IPS-15b (cell line): ENCODE measurements around the gene GJD2.
A peak's percentile ranks its signal among the peaks of the same experiment; 100 is the strongest.

ENCODE experiments used
- H3K27me3 ChIP-seq: one replicate; pipeline ENCODE4 v1.6.1; 2013; ENCODE audit warnings: low read length; ENCODE audit not compliant: control insufficient read depth, insufficient read depth
- H3K36me3 ChIP-seq: one replicate; pipeline ENCODE4 v1.6.1; 2013; ENCODE audit warnings: low read length; ENCODE audit not compliant: control insufficient read depth, insufficient read depth
- H3K4me1 ChIP-seq: one replicate; pipeline ENCODE4 v1.6.1; 2013; ENCODE audit warnings: mild to moderate bottlenecking, low read length; ENCODE audit not compliant: control insufficient read depth, insufficient read depth
- H3K4me3 ChIP-seq: one replicate; pipeline ENCODE4 v1.5.1; 2013; ENCODE audit warnings: low read depth, low read length
- H3K9ac ChIP-seq: one replicate; pipeline ENCODE4 v1.6.1; 2013; ENCODE audit warnings: low read depth, mild to moderate bottlenecking, low read length
- H3K9me3 ChIP-seq: one replicate; pipeline ENCODE4 v1.6.1; 2013; ENCODE audit warnings: mild to moderate bottlenecking, low read length; ENCODE audit not compliant: control insufficient read depth, insufficient read depth

Gene GJD2

DNA sequence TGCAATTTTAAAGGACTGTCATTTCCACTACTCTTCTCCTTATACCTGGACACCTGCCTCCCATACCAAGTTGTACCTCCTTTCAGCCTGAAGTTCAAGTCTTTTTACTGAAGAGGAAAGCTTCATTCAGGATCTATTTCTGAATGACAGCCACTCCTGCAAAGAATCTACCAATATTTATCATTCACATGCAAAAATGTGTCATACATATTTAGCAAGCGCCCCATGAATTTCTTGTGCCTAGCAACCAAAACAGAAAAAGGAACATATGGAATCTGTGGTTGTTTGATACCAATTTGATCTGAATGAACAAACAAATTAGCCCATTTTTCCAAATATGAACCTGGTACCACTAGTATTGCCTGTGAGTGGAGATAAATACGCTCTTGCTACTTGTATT is 16.8 kb downstream of the GJD2 start:
- H3K9me3 ChIP-seq: no peaks in the 10 kb centered on the region
- H3K4me1 ChIP-seq: no peaks in the 10 kb centered on the region
- H3K27me3 ChIP-seq: no peaks in the 10 kb centered on the region
- no peaks in the 10 kb centered on the region for H3K36me3 ChIP-seq
- no peak overlapping the region for H3K4me3 ChIP-seq
- no peak overlapping the region for H3K9ac ChIP-seq

DNA sequence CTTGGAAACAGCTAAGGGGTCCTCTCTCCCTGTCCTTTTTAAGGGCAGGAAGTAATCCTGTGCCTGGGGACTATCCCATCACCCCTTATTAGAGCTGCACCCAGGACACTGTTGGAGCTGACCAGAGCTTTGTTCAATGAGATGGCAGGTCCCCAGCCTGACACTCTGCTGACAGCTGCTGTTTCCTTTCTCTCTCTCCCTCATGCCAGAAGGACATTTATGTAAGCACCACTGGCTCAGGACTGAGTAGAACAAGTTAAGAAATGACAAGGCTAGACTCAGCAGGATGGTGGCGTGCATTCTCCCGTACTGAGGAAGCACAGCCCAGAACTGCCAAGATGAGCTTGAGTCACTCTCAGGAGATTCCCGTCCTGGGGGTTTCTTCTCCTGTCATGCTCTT is 17.3 kb downstream of the GJD2 start:
- Histone ChIP-seq H3K9me3 (no peaks in the 10 kb centered on the region), H3K27me3 (no peaks in the 10 kb centered on the region), H3K4me3 (no peak overlapping the region), H3K4me1 (no peaks in the 10 kb centered on the region), H3K36me3 (no peaks in the 10 kb centered on the region), H3K9ac (no peak overlapping the region)

DNA sequence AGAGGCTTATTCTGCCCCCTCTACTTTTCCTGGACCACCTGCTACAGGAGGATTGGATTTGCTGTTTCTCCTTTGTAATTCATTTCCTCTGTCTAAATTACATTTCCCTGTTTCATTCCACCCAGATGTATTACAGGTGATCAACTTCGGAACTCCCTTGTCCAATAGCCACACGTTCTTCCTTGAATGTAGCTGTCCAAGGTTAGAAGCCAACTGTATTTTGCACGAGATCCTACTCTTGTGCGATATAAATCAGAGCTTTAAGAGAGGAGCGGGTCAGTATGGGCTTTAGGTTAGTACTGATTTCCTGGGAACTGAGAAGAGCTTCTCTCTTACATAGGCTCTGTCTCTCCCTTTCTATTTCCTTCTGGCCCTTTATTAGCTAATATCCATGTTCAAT is 20.5 kb downstream of the GJD2 start:
- H3K27me3 ChIP-seq: no peaks in the 10 kb centered on the region
- no peak overlapping the region for H3K9ac ChIP-seq

DNA sequence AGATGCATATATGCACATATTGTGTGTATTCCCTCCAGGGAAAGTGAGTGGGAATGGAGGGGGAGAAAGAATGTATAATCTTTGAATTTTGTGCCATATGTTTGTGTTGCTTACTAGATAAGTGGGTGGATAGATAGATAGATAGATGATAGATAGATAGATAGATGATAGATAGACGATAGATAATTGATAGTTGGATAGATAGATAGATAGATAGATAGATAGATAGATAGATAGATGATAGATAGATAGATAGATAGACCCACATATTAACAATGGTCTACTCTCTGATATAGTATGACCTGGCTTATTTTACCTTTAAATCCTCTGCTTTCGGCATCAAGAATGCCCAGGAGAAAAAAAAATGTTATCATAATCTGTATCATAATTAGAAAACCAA is 21.2 kb downstream of the GJD2 start:
- no peaks in the 10 kb centered on the region for H3K27me3 ChIP-seq
- no peaks in the 10 kb centered on the region for H3K36me3 ChIP-seq
- H3K9me3 ChIP-seq: no peaks in the 10 kb centered on the region
- H3K9ac ChIP-seq: no peak overlapping the region
- no peak overlapping the region for H3K4me3 ChIP-seq
- H3K4me1 ChIP-seq: peaks cover 7% of the 10 kb centered on the region

More for the DNA sequence above, 20.5 kb downstream of the GJD2 start:
- Histone ChIP-seq H3K4me1 (no peaks in the 10 kb centered on the region), H3K9me3 (no peaks in the 10 kb centered on the region), H3K36me3 (no peaks in the 10 kb centered on the region), H3K4me3 (no peak overlapping the region)

DNA sequence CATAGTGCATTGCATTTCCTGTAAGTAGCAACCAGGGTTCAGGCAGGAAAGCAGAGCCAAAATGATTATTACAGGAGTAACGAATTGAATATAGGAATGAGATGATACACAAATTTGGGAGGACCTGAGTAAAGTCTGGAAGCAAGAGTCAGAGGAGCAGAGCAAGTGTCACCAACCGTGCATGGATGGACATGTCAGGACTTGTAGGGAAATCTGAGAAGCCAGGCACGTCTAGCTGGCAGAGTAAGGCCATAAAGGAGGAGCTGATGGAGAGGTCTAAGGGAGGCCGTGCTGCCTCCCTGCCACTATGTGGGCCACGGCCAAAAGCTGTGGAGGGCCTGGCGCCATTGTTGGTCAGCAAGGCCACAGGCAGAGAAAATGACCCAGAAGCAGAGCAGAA is 22.4 kb downstream of the GJD2 start:
- no peaks in the 10 kb centered on the region for H3K27me3 ChIP-seq
- peaks cover 7% of the 10 kb centered on the region for H3K4me1 ChIP-seq
- H3K9me3 ChIP-seq: no peaks in the 10 kb centered on the region
- no peak overlapping the region for H3K4me3 ChIP-seq
- no peak overlapping the region for H3K9ac ChIP-seq
- no peaks in the 10 kb centered on the region for H3K36me3 ChIP-seq

DNA sequence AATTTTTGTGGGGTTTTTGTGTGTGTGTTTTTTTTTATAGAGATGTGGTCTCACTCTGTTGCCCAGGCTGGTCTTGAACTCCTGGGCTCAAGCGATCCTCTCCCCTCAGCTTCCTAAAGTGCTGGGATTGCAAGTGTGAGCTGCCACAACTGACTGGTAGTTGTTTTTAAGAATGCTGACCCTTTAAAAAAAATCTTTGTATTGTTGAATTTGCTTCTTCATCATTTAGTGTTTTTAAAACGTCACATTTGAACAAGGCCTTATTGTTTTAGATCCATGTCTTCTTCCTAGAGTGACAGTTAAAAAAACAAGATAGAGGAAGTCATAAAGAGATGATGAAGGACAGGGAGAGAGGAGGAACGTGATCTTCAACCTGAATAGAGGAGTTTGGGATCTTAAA is 24.1 kb downstream of the GJD2 start:
- Histone ChIP-seq H3K9me3 (no peaks in the 10 kb centered on the region), H3K4me3 (no peak overlapping the region), H3K27me3 (no peaks in the 10 kb centered on the region), H3K36me3 (no peaks in the 10 kb centered on the region), H3K9ac (no peak overlapping the region), H3K4me1 (peaks cover 7% of the 10 kb centered on the region)

DNA sequence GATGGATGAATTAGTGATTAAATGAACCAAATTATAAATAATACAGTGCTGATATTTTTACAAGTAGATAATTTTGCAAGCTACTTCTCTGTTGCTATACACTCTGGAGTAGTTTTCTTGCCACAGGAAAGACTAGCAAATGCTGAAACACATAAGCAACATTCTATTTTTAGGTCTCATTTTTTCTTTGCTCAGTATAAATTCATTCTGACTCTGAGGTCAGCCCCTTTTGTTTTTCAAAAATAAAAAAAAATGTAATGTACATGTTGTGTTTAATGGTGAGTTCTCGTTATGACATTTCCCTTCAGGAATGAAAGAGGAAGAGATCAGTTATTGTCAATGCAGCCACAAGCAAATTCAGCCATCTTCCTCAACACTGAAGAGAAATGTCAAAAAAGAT is 24.9 kb downstream of the GJD2 start:
- no peak overlapping the region for H3K4me3 ChIP-seq
- no peaks in the 10 kb centered on the region for H3K27me3 ChIP-seq
- peaks cover 7% of the 10 kb centered on the region for H3K4me1 ChIP-seq
- no peaks in the 10 kb centered on the region for H3K9me3 ChIP-seq
- H3K9ac ChIP-seq: no peak overlapping the region
- H3K36me3 ChIP-seq: no peaks in the 10 kb centered on the region

DNA sequence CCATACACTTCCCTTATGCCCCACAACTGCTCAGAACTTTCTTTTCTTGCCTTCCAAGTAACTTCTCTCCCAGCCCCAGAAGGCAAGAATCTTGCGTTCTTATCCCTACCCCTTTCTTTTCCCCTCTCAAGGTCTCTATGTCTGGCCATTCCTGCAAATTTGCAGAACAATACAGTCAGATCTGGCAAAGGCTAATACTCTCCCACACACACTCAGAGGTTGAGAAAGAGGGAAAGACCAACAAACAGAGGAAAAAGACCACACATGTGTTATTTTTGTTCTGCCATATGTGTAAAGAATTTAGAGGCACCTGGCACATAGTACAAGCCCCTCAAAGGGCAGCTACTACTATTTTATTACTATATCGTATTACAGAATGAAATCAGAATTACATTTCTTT is 25.7 kb downstream of the GJD2 start:
- H3K36me3 ChIP-seq: no peaks in the 10 kb centered on the region
- no peak overlapping the region for H3K9ac ChIP-seq
- H3K27me3 ChIP-seq: no peaks in the 10 kb centered on the region
- no peak overlapping the region for H3K4me3 ChIP-seq
- peaks cover 7% of the 10 kb centered on the region for H3K4me1 ChIP-seq
- H3K9me3 ChIP-seq: no peaks in the 10 kb centered on the region

DNA sequence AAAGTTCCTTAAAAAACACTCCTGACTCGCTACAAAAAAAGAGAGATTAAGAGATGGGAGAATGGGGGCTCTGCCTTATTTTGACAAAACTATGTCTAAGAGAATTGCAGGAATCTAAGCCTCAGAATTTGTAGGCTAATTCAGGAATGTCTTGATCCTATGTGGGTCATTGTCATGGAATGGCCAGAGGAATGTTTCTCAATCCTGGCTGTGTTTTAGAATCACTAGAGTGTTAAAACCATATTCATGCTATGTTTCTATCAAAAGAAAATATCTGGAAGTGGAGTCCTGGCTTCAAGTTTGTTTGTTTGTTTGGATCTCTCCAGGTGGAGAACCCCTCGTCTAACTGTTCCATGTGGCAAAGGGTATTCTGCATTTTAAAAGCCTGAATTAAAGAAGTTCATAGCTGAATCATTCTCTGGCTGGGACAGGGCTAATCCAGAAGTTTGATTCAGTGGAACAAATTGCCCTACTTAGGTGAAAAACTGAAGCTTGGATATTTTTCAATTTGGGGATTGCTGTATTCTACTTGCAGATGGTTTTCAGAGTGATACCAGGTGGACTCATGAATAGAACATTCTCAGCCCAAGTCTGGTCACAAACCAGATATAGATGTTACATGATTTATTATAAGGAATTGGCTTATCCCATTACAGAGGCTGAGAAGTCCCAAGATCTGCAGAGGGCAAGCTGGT is 28.2 kb downstream of the GJD2 start:
- H3K27me3 ChIP-seq: peaks cover 6% of the 10 kb centered on the region
- no peak overlapping the region for H3K4me3 ChIP-seq
- no peak overlapping the region for H3K9ac ChIP-seq
- no peaks in the 10 kb centered on the region for H3K36me3 ChIP-seq
- peaks cover 7% of the 10 kb centered on the region for H3K4me1 ChIP-seq
- H3K9me3 ChIP-seq: no peaks in the 10 kb centered on the region

DNA sequence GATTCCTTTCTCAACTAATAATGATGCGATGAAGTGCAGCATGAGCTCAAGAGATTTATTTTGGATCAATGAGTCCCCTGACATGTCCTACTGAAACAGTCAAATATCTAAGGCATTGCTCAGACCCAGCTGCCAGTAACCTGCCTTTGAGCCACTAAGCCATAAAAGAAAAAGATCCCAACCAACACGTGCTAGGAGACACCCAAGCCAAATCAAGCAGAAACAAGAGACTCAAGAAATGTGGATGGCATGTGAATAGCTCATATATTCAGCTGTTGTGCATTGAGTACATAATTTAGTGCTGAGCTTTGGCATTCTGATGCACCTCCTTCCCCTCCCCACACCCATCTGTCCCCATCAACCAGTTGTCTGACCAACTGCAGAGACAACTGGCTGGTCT is 29.2 kb downstream of the GJD2 start:
- peaks cover 6% of the 10 kb centered on the region for H3K27me3 ChIP-seq
- H3K36me3 ChIP-seq: no peaks in the 10 kb centered on the region
- no peak overlapping the region for H3K9ac ChIP-seq
- H3K4me1 ChIP-seq: peaks cover 7% of the 10 kb centered on the region
- no peak overlapping the region for H3K4me3 ChIP-seq
- H3K9me3 ChIP-seq: no peaks in the 10 kb centered on the region

DNA sequence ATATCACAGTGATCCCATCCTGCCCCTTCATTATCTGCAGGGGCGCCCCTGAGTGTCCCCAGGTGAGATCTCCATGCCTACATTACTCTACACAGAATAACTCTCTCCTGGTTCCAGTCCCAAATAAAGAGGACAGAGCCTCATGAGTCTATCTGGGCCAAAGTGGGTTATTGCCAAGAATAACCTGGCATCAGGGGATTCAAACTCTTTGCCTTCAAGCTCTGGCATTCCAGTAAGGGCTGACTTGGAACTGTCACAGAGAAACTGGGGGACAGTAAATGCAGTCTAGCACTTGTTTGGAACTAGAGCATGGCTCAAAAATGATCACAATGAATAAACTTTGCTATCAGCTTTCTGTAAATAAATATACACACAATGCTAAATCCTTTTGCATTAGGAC is 30.3 kb downstream of the GJD2 start:
- Histone ChIP-seq H3K9me3 (no peaks in the 10 kb centered on the region), H3K27me3 (peaks cover 6% of the 10 kb centered on the region), H3K9ac (no peak overlapping the region), H3K36me3 (no peaks in the 10 kb centered on the region), H3K4me3 (no peak overlapping the region), H3K4me1 (peaks cover 7% of the 10 kb centered on the region)

DNA sequence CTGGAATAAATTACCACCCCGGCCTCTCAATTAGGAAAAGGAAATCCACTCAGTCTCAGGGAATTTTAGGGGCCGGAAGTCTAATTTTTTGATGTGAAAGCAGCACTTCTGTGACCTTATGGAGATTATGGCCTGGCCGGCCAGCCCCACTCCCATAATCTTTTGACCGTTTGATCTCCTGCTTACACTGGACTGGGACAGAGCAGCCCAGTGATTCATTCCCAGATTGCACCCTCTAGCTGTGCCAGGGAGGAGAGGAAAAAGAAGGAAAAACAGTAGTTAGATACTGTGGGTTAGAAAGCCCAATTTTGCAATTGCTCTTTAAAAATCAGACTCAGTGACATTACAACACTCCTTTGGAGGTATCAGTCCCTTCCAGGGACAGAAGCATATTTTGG is 32.4 kb downstream of the GJD2 start:
- Histone ChIP-seq H3K36me3 (no peaks in the 10 kb centered on the region), H3K27me3 (peaks cover 6% of the 10 kb centered on the region), H3K9ac (no peak overlapping the region), H3K9me3 (no peaks in the 10 kb centered on the region), H3K4me1 (no peaks in the 10 kb centered on the region), H3K4me3 (peak overlapping the region; percentile 42)
